Raji (cell line): Measurements from ENCODE around the gene CDK14.

Experiments
- POLR2A ChIP-seq: IDR thresholded peaks from 2 replicates; pipeline ENCODE4 v1.6.1; 2011; ENCODE audit warnings: low read depth, low read length, control low read depth; ENCODE audit not compliant: insufficient read depth

CDK14 gene

DNA sequence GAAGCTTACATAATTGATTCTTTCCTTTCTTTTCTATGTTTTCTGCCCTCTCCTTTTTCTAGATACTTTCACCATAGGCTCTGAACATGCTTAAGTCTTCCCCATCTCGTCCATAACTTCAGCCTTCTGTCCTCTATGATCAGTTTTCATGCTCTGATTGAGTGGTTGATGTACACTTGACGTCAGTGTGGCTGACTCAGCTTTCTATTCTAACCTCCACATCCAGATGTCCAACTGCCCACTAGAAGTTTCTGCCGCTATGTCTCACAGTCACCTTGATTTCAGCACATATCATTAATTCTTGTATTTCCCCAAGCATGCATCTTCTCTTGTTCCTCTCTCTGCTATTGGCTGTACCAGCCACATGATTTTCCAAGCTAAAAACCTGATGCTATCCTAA is 15.0 kb downstream of the CDK14 start:
- no peak for TF ChIP-seq POLR2A

DNA sequence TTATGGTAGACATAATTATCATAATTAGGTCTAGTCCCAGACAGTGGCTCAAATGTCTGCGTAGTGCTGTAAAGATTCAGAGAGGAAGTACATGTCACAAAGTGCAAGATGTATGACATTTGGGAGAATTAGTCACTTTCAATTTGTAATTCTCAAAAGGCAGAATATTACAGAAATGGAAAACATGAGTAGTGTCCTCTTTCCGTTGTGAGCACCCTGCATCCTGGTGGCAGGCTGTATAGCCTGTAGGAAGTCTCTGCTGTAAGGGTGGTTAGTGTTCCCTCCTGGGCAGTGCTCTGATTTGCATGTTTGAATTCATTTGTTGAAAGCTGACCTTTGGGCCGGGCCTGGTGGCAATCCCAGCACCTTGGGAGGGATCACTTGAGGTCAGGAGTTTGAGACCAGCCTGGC is 17.0 kb downstream of the CDK14 start:
- no peak for TF ChIP-seq POLR2A

DNA sequence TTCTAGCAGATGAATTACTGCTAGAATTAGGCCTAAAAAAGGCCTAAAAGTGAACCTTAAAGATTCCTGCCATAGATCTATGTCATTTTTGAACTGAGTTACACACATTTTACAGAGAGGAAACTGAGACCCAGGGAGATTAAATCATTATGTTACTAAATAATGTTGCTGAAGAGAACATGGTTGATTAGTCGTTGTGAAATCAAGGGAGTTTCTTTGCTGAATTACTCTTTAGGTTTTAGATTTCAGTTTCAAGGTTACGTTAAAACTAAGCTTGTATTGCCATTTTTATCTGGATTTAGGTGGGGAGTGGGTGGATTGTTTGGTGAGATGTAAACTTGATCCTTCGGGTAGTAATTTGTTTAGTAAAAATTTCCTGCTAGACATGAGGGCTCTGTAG is 21.3 kb downstream of the CDK14 start:
- no peak for TF ChIP-seq POLR2A

DNA sequence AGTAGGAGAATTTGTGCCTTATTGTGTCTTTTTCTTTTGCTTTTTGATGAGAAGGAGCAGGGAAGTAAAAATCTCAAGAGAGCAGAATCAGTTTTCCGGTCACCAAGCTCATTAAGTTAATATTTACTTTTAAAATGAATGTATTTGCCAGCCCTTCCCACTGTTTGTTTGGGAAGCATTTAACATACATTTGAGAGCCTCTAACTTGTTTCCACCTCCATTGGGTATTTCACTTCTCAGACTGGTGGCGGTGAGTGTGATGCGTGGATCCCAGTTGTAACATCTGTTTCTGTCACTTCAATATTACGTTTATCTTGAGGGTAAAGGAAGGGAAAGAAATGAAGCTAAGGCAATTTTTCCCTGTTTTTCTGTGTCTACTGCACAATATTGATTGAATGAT is 22.8 kb downstream of the CDK14 start:
- no peak for TF ChIP-seq POLR2A

DNA sequence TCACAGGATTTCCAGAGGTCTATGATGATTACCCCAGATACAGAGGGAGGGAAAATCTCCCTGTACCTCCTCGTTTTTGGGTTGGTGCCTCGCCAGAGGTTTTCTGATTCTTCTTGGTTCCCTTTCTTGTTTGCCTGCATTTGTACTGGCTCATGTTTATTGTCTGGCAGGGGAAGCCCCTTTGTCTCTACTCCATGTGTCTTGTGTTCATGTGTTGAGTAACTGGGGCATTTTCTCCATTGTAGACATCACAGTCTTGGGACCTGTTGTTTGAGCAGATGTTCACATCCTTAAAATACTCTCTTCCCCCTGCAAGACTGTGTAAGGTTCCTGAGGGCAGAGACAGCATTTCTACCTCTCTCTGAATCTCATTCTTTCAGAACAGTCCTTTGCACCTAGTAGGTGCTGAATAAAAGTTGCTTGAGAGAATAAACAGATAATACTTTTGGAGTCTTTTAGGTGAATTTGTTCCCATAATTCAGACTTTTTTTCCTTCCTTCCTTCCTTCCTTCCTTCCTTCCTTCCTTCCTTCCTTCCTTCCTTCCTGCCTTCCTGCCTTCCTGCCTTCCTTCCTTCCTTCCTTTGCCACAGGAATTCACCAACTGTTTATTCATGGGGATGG is 25.1 kb downstream of the CDK14 start:
- TF ChIP-seq POLR2A: no peak

DNA sequence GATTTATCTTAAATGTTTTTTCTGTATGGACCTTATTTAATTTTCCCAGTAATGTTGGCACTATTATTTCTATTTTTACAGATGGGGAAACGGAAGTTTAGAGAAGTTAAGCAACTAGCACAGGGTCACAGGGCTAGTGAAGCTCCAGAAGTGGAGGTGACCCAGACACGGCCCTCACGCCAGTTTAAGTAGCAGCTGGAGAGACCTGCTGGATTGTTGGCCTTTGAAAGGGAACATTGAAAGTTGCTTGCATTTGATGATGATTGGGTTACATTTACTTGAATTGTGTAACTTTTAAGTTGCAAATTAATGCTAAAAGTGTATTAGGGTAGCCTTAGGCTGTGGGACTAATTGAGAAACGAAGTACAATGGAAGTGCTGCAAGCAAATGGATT is 25.6 kb downstream of the CDK14 start:
- no peak for TF ChIP-seq POLR2A

DNA sequence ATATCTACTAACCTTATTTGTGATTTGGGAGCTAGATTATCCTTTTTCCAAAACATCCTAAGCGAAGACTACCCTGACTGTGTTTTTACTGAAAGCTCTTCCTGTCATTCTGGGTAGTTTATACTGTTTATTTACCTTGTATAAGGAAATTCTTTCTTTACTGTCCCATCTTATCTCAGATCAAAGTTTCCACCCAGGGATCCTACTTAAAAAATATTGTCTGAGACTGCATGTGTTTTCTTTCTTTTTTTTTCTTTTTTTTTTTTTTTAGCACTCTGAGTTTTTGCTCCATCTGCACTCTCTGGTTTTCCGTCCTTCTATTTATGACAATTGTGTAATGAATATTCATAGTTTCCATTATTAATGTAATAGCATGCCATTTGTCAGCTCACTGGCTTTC is 26.5 kb downstream of the CDK14 start:
- TF ChIP-seq POLR2A: no peak

DNA sequence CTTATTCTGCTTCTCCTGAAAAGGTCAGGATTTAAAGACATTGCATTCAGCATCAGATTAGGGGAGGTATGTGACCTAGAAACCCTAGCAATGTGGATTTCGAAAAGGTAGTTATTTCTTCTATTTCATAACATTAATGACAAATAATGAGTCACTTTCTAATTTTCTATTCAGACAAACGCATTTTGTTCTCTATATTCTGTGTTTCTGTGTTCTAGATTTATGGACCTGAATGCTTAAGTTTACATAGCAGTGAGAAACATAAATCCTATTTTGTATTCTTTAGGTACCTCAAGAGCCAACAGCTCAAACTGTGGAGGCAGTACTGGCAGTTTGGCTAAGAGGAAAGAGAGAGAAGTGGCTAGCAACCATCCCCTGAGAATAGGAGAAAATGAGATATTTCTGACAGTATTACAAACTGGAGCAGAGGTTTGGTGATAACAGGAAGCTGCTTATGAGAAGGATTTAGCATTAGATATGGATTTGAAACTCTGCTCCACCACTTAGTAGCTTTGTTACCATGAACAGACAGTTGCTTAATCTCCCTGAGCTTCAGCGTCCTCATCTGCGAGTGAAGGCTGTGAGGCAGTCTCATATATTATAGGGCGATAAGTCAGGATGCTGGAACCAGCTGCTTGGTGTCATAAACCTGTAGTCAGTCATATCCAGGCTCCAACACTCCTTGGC is 28.2 kb downstream of the CDK14 start:
- TF ChIP-seq POLR2A: no peak

DNA sequence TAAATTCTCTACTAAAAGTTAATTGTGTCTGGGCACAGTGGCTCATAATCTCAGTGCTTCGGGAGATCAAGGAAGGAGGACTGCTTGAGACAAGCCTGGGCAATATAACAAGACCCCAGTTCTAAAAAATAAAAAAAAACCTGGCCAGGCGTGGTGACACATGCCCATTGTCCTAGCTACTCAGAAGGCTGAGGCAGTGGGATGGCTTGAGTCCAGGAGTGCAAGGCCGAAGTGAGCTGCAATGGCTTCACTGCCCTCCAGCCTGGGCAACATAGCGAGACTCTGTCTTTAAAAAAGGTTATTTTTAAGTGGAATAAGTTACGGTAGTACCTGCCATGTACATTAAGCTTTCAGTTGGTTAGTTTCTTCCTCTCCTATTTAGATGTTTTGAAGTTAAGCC is 28.9 kb downstream of the CDK14 start:
- no peak for TF ChIP-seq POLR2A

DNA sequence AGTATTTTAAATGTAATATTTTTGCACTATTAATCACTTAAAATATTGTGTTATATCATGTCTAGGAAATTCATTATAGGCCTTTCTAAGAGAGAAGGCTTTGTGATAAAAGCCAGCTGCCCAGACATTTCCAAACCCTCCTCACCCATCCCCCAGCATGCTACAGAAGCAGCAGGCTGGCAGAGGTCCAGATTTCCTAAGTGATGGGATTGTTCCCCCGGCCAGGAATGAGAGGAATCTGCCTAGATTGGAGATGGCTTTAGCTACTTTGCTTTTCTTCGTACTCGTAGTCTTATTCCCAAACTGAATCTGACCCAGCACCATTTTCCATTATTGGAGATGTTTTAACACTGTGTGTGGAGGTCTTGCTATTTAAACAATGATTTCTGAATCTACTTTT is 29.4 kb downstream of the CDK14 start:
- no peak for TF ChIP-seq POLR2A

DNA sequence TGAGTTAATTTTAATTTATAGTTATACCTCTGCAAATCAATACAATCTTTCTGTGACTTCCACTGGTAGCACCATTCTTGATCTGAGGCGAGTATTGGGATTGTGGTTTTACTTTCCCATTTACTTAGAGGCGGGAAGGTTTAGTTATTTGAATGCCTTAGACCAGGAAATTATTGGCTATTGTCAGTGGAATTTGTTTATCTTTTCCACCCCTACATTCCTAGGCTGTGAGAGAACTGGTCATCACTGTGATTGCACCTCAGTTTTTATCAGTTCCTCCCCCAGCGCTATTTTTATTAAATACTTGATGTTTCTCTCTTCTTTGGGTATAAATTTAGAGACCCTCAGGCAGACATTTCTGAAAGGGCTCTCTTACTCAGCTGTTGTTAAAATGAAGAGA is 29.9 kb downstream of the CDK14 start:
- no peak for TF ChIP-seq POLR2A

DNA sequence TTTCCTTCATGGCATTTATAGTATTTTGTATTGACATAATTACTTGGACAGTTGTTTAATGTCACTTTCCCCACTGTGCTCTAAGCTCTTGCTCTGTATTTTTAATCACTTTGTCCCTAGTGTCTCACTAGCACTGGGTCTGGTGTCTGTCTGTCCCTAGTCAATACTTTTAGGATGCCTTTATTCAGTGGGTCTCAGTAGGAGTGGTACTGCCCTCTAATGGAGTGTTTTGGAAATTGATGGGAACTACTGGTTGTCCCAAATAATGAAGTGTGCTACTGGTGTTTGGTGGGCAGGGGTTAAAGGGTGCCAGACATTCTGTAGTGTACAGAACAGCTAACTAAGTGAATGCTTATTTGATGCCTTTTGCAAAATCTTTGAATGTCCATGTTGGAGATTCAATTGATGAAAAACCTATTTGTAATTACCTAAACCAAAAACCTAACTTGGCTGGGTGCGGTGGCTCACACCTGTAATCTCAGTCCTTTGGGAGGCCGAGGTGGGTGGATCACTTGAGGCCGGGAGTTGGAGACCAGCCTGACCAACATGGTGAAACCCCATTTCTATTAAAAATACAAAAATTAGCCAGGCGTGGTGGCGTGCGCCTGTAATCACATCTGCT is 33.3 kb downstream of the CDK14 start:
- no peak for TF ChIP-seq POLR2A

DNA sequence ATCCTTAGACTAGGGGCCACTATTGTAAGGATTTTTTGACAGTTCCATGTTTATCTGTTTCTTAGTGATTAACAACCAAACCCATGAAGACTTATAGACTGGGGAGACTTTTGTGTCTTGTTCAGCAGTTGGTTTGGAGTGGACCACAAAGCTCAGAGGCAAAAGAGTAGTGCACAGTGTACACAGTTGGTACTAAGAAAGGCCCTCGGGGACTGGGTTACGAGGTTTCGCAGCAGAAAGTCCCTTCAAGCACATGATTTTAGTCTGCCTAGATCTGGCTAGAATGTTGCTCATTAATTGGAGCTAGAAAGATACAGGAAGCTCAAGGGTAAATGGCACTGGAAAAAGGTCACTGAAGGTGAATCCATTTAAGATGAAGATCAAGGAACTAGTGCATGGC is 35.4 kb downstream of the CDK14 start:
- no peak for TF ChIP-seq POLR2A

DNA sequence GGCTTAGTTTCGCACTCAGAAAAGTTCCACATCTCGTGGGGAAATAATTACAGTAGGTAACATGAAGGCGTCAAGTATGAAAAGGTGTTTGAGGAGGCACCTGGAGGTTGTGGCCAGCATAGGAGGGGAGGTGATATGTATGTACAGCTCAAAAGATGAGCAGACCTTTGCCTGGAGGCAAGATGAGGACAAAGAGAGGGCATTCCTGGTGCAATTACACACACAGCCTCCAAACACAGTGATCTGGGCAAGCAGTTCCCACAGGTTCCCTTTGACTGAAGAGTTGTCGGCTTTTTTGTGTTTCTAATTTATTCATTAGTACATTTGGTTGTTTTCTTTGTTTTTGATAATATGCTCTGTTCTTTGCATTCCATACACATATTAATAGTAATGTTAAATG is 46.9 kb downstream of the CDK14 start:
- TF ChIP-seq POLR2A: no peak

DNA sequence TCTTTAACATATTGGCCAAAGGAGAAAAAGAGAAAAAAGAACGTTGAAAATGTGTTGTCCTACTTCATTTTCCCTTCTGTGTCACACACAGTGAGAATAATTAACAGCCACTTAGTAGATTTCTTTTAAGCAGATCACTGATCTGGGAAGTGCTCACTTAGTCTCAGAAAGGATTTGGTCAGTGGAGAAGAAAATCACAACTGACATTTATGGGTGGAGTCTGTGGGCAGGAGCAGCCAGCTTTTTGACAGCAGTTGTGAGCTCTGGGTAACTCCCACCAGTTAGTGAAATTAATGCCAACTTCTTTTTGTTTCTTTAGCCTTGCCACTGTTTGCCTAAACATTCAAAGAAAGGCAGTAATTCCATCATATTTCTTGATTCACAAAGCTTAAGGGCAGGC is 49.7 kb downstream of the CDK14 start:
- TF ChIP-seq POLR2A: no peak

DNA sequence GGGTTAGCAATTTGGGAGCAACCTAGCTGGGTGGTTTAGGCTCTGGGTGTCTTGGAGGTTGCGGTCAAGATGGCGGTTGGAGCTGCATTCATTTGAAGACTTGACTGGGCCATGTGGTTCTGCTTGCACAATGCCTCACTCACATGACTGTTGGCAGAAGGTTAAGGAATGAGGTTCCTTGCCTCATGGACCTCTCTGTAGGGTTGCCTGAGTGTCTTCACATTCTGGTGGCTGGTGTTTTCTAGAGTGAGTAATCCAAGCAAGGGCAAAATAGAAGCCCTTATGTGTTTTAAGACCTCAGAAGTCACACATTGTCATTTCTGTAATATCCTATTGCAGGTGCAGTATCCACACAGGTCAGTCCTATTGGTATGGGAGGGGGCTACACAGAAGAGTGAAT is 52.0 kb downstream of the CDK14 start:
- TF ChIP-seq POLR2A: no peak

DNA sequence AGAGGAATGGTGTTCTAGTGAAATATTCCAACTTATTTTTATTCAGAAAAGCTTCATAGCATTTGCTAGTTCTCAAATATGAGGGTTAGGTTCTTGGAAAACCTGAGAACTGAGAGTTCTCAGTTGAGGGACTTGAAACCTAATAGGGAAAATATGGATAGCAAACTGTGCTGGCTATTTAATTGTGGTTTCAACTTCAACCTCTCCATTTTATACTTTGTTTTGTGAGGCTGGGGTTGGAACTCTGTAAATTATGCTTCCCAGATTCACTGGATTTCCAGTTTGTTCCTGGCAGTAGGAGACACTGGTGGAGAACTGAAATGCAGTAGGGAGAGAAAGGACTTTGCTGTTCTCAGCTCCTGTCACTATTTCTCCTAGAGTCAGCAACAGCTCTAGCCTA is 52.7 kb downstream of the CDK14 start:
- TF ChIP-seq POLR2A: no peak
